HepG2 (cell line): ENCODE data around the gene ITGB5. TPM values are rescaled to one million over a fixed set of nuclear protein-coding genes. Genes with fewer than 3 reads are reported as not detected.
"Not testable (repeated sequence)": the region's sequence is repeated elsewhere in the genome, so short reads cannot be mapped to it uniquely, and the experiment has no call there.

Experiments
- ATAC-seq: fragments of 200-7000 bp; cut with Tn5 transposase; 3 replicates; pipeline ENCODE4 v1.9.1; 2020; ENCODE audit warnings: mild to moderate bottlenecking, moderate library complexity
- BruUV-seq: library from RNA; stranded (reverse); fragments of 400-500 nt; replicated peaks from 2 replicates; lab custom pipeline; 2021; lab: Mats Ljungman, UMichigan
- CTCF ChIA-PET: fragments of 300-600 bp; formaldehyde crosslinking; extraction: SDS; loops from one replicate; lab custom pipeline; 2021; ENCODE audit warnings: low total read pairs, inconsistent platforms, low intra/inter-chr PET ratio; lab: Yijun Ruan, JAX
- POLR2A ChIA-PET: fragments of 350-600 bp; sonication (Branson Sonifier 250); formaldehyde crosslinking; loops from one replicate; lab custom pipeline; 2020; ENCODE audit warnings: antibody characterized with exemption, inconsistent platforms; lab: Yijun Ruan, JAX
- DNase-seq: peaks from one replicate; pipeline ENCODE4 v3.0.0-alpha.2; 2015; ENCODE audit warnings: low spot score
- FAIRE-seq: peaks from 3 replicates; lab custom pipeline; 2011; peaks lifted over from hg19 to GRCh38; lab: Jason Lieb, UNC
- H2AFZ ChIP-seq: one replicate; pipeline ENCODE4 v1.6.1; 2011; ENCODE audit warnings: low read length, inconsistent platforms
- H3K27ac ChIP-seq: fragments of 300-600 bp; 3 replicates; pipeline ENCODE4 v1.8.0; 2011; ENCODE audit warnings: mixed run types, mild to moderate bottlenecking, mixed read lengths, low read length, inconsistent platforms; ENCODE audit not compliant: insufficient read depth; ENCODE audit errors: extremely low read length
- H3K27me3 ChIP-seq, 2 experiments: fragments of 200-600 bp in 1 of 2; 2 replicates in 1 of 2; 3 replicates in 1 of 2; pipeline versions ENCODE4 v1.6.0 to v1.8.0; 2011; ENCODE audit warnings: low read length in 2 of 2, mild to moderate bottlenecking in 2 of 2, moderate library complexity in 2 of 2, inconsistent platforms in 1 of 2; ENCODE audit not compliant: insufficient read depth in 2 of 2, control insufficient read depth in 1 of 2
- H3K36me3 ChIP-seq, 2 experiments: fragments of 200-600 bp in 1 of 2; replicated peaks in 1 of 2; 2 replicates in 1 of 2; 3 replicates in 1 of 2; pipeline versions ENCODE4 v1.5.1 to v1.8.0; 2011; ENCODE audit warnings: low read length in 2 of 2, inconsistent platforms in 1 of 2; ENCODE audit not compliant: insufficient read depth in 2 of 2, control insufficient read depth in 1 of 2
- H3K4me1 ChIP-seq: 2 replicates; pipeline ENCODE4 v1.5.1; 2012; ENCODE audit warnings: low read length, inconsistent platforms; ENCODE audit not compliant: insufficient read depth
- H3K4me2 ChIP-seq: 2 replicates; pipeline ENCODE4 v1.6.0; 2011; ENCODE audit warnings: low read depth, low read length, inconsistent platforms
- H3K4me3 ChIP-seq, 3 experiments: fragments of 200-600 bp in 1 of 3; sonication (generic), shearing (Covaris generic) in 1 of 3; replicated peaks in 1 of 3; 2 replicates each; pipeline ENCODE4 v1.5.1; 2011 to 2016; ENCODE audit warnings: low read length in 3 of 3, inconsistent platforms in 2 of 3, low read depth in 2 of 3, mild to moderate bottlenecking in 2 of 3, control low read depth in 1 of 3, mixed read lengths in 1 of 3; ENCODE audit not compliant: insufficient read depth in 1 of 3
- H3K79me2 ChIP-seq: one replicate; pipeline ENCODE4 v1.6.1; 2011; ENCODE audit warnings: low read length, inconsistent platforms; ENCODE audit not compliant: insufficient read depth
- H3K9ac ChIP-seq: 2 replicates; pipeline ENCODE4 v1.6.0; 2011; ENCODE audit warnings: mild to moderate bottlenecking, low read depth, low read length, inconsistent platforms; ENCODE audit not compliant: insufficient read depth
- H3K9me3 ChIP-seq: 2 replicates; pipeline ENCODE4 v1.5.1; 2012; ENCODE audit warnings: mild to moderate bottlenecking, low read length
- H4K20me1 ChIP-seq: 2 replicates; pipeline ENCODE4 v1.6.0; 2011; ENCODE audit warnings: inconsistent platforms, mild to moderate bottlenecking, low read length, moderate library complexity; ENCODE audit not compliant: insufficient read depth
- IKZF1 ChIP-seq: fragments of 450-650 bp; IDR thresholded peaks from 2 replicates; pipeline ENCODE4 v1.7.1; 2016
- MED1 ChIP-seq: sonication (generic); formaldehyde crosslinking; IDR thresholded peaks from 2 replicates; pipeline ENCODE4 v1.4.0; 2020; ENCODE audit warnings: missing genetic modification reagents
- ZNF160 ChIP-seq: sonication (generic); formaldehyde crosslinking; IDR thresholded peaks from 2 replicates; pipeline ENCODE4 v1.8.0; 2022; ENCODE audit warnings: mild to moderate bottlenecking, inconsistent platforms, missing genetic modification reagents
- WGBS: methylation state at CpG from one replicate; pipeline ENCODE4 v1.1.6; 2017; ENCODE audit warnings: low lambda C conversion rate; 5-methylcytosine and 5-hydroxymethylcytosine counted together
- in situ Hi-C: cut with HindIII; loops from 2 replicates; pipeline ENCODE4 v1.10.0; 2017; ENCODE audit warnings: low pct_unique_long_range_greater_than_20kb; ENCODE audit not compliant: extremely low pct_ligation_motif_present
- intact Hi-C: fragments of 100-400 bp; cut with micrococcal nuclease; formaldehyde crosslinking; loops from one replicate; pipeline ENCODE4 v1.10.0; 2022; ENCODE audit not compliant: unreplicated experiment
- polyA plus RNA-seq, 8 experiments: library from polyadenylated mRNA; depleted of rRNA in 3 of 8; stranded (reverse) in 7 of 8; unstranded in 1 of 8; fragments of >200 nt; fragmentation: Illumina TruSeq in 4 of 8; extraction: Trizol in 4 of 8; gene quantifications; 2 replicates each; pipeline versions ENCODE4 v1.2.1 to v1.2.3, GENCODE V29; 2011 to 2016; ENCODE audit warnings: low read depth in 4 of 8, missing spikeins in 1 of 8, mixed read lengths in 1 of 8; ENCODE audit not compliant: insufficient read depth in 1 of 8
- total RNA-seq, 5 experiments: library from RNA; depleted of rRNA; stranded (reverse); fragments of >200 nt; fragmentation: Illumina TruSeq; extraction: Trizol; gene quantifications; 2 replicates each; pipeline ENCODE4 v1.2.3, GENCODE V29; 2016; ENCODE audit warnings: low read depth in 1 of 5
- TF ChIP-seq, protein P1 (sequence below): sonication (generic); formaldehyde crosslinking; IDR thresholded peaks from 2 replicates; pipeline ENCODE4 v1.4.0; 2020; ENCODE audit warnings: missing genetic modification reagents

ITGB5 gene
- total and polyA plus RNA-seq, 2 of the 13 experiments (the other 11 are each of a cell fraction or from before 2014, with no cell fraction given) = 74.1 to 343 TPM

DNA sequence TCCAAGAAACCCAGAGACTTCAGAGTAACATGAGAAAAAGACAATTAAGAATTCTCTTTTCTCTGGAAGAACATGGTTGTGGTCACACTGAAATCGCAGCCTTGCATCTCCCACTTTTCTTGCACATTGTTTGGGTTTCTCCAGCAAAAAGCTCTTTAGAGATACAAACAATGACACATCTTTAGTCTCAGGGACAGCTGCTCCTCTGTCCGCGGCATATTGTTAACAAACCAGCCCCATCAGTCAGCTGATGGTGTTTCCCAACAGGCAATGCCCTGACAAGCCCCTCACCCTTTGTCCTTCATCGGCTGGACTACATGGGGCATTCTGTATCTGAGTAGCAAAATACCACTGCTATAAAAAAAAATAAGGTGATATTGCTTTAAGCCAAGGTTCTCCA is 103.5 kb downstream of the ITGB5 start:
- no peak overlapping the region for H3K4me2 ChIP-seq
- intact Hi-C loops = no loop called here
- DNase-seq = no peak
- TF ChIP-seq MED1 (CRISPR knock-in tag) = no peak
- TF ChIP-seq IKZF1 = no peak
- TF ChIP-seq, protein P1, sequence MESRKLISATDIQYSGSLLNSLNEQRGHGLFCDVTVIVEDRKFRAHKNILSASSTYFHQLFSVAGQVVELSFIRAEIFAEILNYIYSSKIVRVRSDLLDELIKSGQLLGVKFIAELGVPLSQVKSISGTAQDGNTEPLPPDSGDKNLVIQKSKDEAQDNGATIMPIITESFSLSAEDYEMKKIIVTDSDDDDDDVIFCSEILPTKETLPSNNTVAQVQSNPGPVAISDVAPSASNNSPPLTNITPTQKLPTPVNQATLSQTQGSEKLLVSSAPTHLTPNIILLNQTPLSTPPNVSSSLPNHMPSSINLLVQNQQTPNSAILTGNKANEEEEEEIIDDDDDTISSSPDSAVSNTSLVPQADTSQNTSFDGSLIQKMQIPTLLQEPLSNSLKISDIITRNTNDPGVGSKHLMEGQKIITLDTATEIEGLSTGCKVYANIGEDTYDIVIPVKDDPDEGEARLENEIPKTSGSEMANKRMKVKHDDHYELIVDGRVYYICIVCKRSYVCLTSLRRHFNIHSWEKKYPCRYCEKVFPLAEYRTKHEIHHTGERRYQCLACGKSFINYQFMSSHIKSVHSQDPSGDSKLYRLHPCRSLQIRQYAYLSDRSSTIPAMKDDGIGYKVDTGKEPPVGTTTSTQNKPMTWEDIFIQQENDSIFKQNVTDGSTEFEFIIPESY (CRISPR knock-in tag) = 0 out of 2 replicates have a peak, but pooled peaks have one; percentile 25
- no peak for TF ChIP-seq ZNF160 (CRISPR knock-in tag)
- TF ChIP-seq, all 625 proteins: peak for 1
- POLR2A ChIA-PET = interaction anchor here (2.8 kb wide), 1 partner anchor 52 kb away, joined by 6 read pairs; no protein-coding TSS in a partner anchor
- CTCF ChIA-PET = no interaction called here
- H4K20me1 ChIP-seq = no peaks in the 10 kb centered on the region
- no peak overlapping the region for H3K27ac ChIP-seq
- H3K9ac ChIP-seq = no peak overlapping the region
- H3K79me2 ChIP-seq = no peaks in the 10 kb centered on the region
- no peak overlapping the region for H2AFZ ChIP-seq
- H3K4me1 ChIP-seq = peaks cover 30% of the 10 kb centered on the region
- H3K4me3 ChIP-seq = no peak overlapping the region
- no TSS peak for BruUV-seq
- 87% methylated on average over 4 of the region's 4 CpGs for WGBS
- ATAC-seq (no peak), FAIRE-seq (no peak)
- H3K27me3 ChIP-seq = no peaks in the 10 kb centered on the region
- in situ Hi-C loops = no loop called here
- H3K36me3 ChIP-seq = peaks cover 22 to 58% of the 10 kb centered on the region in 2 experiments
- H3K9me3 ChIP-seq = no peaks in the 10 kb centered on the region

DNA sequence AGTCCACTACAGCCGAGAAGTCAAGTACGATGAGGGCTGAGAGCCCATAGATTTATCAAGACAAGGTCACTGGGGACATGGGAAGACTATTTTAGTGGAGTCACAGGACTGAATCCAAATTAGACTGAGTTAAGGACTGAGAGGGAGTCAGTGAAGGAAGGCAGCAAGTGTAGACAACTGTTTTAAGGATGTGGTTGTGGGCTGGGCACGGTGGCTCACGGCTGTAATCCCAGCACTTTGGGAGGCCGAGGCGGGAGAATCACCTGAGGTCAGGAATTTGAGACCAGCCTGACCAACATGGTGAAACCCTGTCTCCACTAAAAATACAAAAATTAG is 104.8 kb downstream of the ITGB5 start:
- H3K4me2 ChIP-seq, BruUV-seq, H3K79me2 ChIP-seq, H3K27me3 ChIP-seq, CTCF ChIA-PET, POLR2A ChIA-PET, H2AFZ ChIP-seq, H4K20me1 ChIP-seq, in situ Hi-C loops, intact Hi-C loops, H3K27ac ChIP-seq, FAIRE-seq, H3K4me3 ChIP-seq, ATAC-seq, DNase-seq, H3K9ac ChIP-seq, H3K9me3 ChIP-seq: not testable (repeated sequence)
- peaks cover 27 to 65% of the 10 kb centered on the region in 2 experiments for H3K36me3 ChIP-seq
- peaks cover 19% of the 10 kb centered on the region for H3K4me1 ChIP-seq
- 98% methylated on average over 6 of the region's 6 CpGs for WGBS
